GM12878 (cell line): ENCODE measurements around the gene BRF1. TPM values are rescaled to one million over a fixed set of nuclear protein-coding genes. Genes with fewer than 3 reads are reported as not detected.

Experiments used
- ATAC-seq: fragments of 200-7000 bp; cut with Tn5 transposase; 3 replicates; pipeline ENCODE4 v1.9.1; 2020; ENCODE audit warnings: mild to moderate bottlenecking, moderate library complexity
- BruUV-seq: library from RNA; stranded (reverse); fragments of 400-500 nt; replicated peaks from 2 replicates; lab custom pipeline; 2021; lab: Mats Ljungman, UMichigan
- CTCF ChIA-PET: fragments of 300-600 bp; sonication (Branson Sonifier 250); formaldehyde crosslinking; extraction: SDS; loops from one replicate; lab custom pipeline; 2021; ENCODE audit warnings: inconsistent platforms; lab: Yijun Ruan, JAX
- POLR2A ChIA-PET: fragments of 350-600 bp; formaldehyde crosslinking; extraction: SDS; loops from one replicate; lab custom pipeline; 2021; ENCODE audit warnings: inconsistent platforms; lab: Charles Lee
- RAD21 ChIA-PET: fragments of 300-600 bp; sonication (Branson Sonifier 250); formaldehyde crosslinking; loops from one replicate; lab custom pipeline; 2023; ENCODE audit warnings: antibody characterized with exemption; ENCODE audit not compliant: unreplicated experiment; lab: Charles Lee
- SMC1A ChIA-PET: fragments of 300-600 bp; sonication (Branson Sonifier 250); formaldehyde crosslinking; loops from one replicate; lab custom pipeline; 2023; ENCODE audit not compliant: unreplicated experiment, uncharacterized antibody; lab: Charles Lee
- DNase-seq: peaks from one replicate; pipeline ENCODE4 v3.0.0-alpha.2; 2011; ENCODE audit warnings: low read depth, low spot score
- FAIRE-seq: peaks from 3 replicates; lab custom pipeline; 2011; peaks lifted over from hg19 to GRCh38; lab: Jason Lieb, UNC
- H2AFZ ChIP-seq: 2 replicates; pipeline ENCODE4 v1.6.0; 2011; ENCODE audit warnings: low read depth, low read length, control low read depth; ENCODE audit not compliant: control insufficient read depth
- H3K27ac ChIP-seq: 2 replicates; pipeline ENCODE4 v1.5.1; 2011; ENCODE audit warnings: control low read depth; ENCODE audit not compliant: control insufficient read depth, insufficient read depth
- H3K27me3 ChIP-seq, 2 experiments: replicated peaks in 1 of 2; 2 replicates each; pipeline versions ENCODE4 v1.6.0 to v1.6.1; 2011; ENCODE audit warnings: low read length in 1 of 2; ENCODE audit not compliant: control insufficient read depth in 2 of 2, insufficient read depth in 2 of 2
- H3K36me3 ChIP-seq, 2 experiments: 2 replicates each; pipeline ENCODE4 v1.5.1; 2011; ENCODE audit warnings: low read length in 1 of 2; ENCODE audit not compliant: control insufficient read depth in 2 of 2, insufficient read depth in 2 of 2
- H3K4me1 ChIP-seq: 2 replicates; pipeline ENCODE4 v1.6.1; 2011; ENCODE audit warnings: mild to moderate bottlenecking, low read length, moderate library complexity, mixed read lengths; ENCODE audit not compliant: control insufficient read depth, insufficient read depth
- H3K4me2 ChIP-seq: 2 replicates; pipeline ENCODE4 v1.6.0; 2011; ENCODE audit warnings: control low read depth; ENCODE audit not compliant: control insufficient read depth, insufficient read depth
- H3K4me3 ChIP-seq: fragments of 200-600 bp; sonication (generic); 2 replicates; pipeline ENCODE4 v1.5.1; 2016
- H3K79me2 ChIP-seq: 2 replicates; pipeline ENCODE4 v1.6.0; 2011; ENCODE audit warnings: low read length; ENCODE audit not compliant: control insufficient read depth, insufficient read depth
- H3K9ac ChIP-seq: 2 replicates; pipeline ENCODE4 v1.8.0; 2011; ENCODE audit warnings: low read length, control low read depth, mixed read lengths; ENCODE audit not compliant: control insufficient read depth, insufficient read depth
- H3K9me3 ChIP-seq: replicated peaks from 3 replicates; pipeline ENCODE4 v1.5.1; 2011; ENCODE audit warnings: mild to moderate bottlenecking, low read length; ENCODE audit not compliant: control insufficient read depth, insufficient read depth
- H4K20me1 ChIP-seq: 2 replicates; pipeline ENCODE4 v1.6.0; 2011; ENCODE audit not compliant: control insufficient read depth, insufficient read depth
- ASH2L ChIP-seq: fragments of 300-600, 200-600 bp; sonication (generic); IDR thresholded peaks from 2 replicates; pipeline ENCODE4 v1.6.1; 2017; ENCODE audit warnings: low read depth, mild to moderate bottlenecking, borderline replicate concordance
- BCL11A ChIP-seq: IDR thresholded peaks from 2 replicates; pipeline ENCODE4 v1.6.1; 2011; ENCODE audit warnings: low read depth, low read length
- CHD1 ChIP-seq: IDR thresholded peaks from 2 replicates; pipeline ENCODE4 v1.6.1; 2012; ENCODE audit warnings: low read depth, low read length, improper control_type of control experiment
- ETV6 ChIP-seq, 2 experiments: fragments of 450-650 bp in 1 of 2; IDR thresholded peaks in 1 of 2; conservative IDR thresholded peaks in 1 of 2; 2 replicates each; pipeline ENCODE4 v1.6.1; 2014; ENCODE audit warnings: antibody characterized with exemption in 1 of 2, borderline replicate concordance in 1 of 2, low read depth in 1 of 2, mild to moderate bottlenecking in 1 of 2, moderate library complexity in 1 of 2
- HDAC6 ChIP-seq: fragments of 200-600 bp; sonication (generic); IDR thresholded peaks from one replicate; pipeline ENCODE4 v1.8.0; 2017; ENCODE audit warnings: antibody characterized with exemption; ENCODE audit not compliant: unreplicated experiment
- IRF5 ChIP-seq: fragments of 450-650 bp; IDR thresholded peaks from 2 replicates; pipeline ENCODE4 v1.6.1; 2017; ENCODE audit warnings: borderline replicate concordance
- NFIC ChIP-seq: IDR thresholded peaks from 2 replicates; pipeline ENCODE4 v1.6.1; 2012; ENCODE audit warnings: low read depth, mild to moderate bottlenecking, inconsistent platforms, low read length, moderate library complexity
- POLR2AphosphoS2 ChIP-seq: IDR thresholded peaks from 2 replicates; pipeline ENCODE4 v1.6.1; 2011; ENCODE audit warnings: low read depth, mild to moderate bottlenecking, low read length, improper control_type of control experiment, moderate library complexity
- POU2F2 ChIP-seq: IDR thresholded peaks from 3 replicates; pipeline ENCODE4 v1.6.1; 2011; ENCODE audit warnings: low read depth, mild to moderate bottlenecking, low read length, borderline replicate concordance
- REST ChIP-seq: IDR thresholded peaks from 2 replicates; pipeline ENCODE4 v1.6.1; 2012; ENCODE audit warnings: mild to moderate bottlenecking, low read depth, low read length
- SMC3 ChIP-seq: IDR thresholded peaks from 2 replicates; pipeline ENCODE4 v1.6.1; 2011; ENCODE audit warnings: low read length, improper control_type of control experiment, borderline replicate concordance
- SP1 ChIP-seq: IDR thresholded peaks from one replicate; pipeline ENCODE4 v1.6.1; 2011; ENCODE audit warnings: low read depth, low read length
- SREBF2 ChIP-seq: IDR thresholded peaks from 2 replicates; pipeline ENCODE4 v1.6.1; 2012; ENCODE audit warnings: mild to moderate bottlenecking, low read length
- ZZZ3 ChIP-seq: IDR thresholded peaks from 2 replicates; pipeline ENCODE4 v1.6.1; 2011; ENCODE audit warnings: low read depth; ENCODE audit not compliant: control insufficient read depth, insufficient read length
- WGBS: methylation state at CpG from one replicate; pipeline ENCODE4 v1.1.6; 2016; ENCODE audit warnings: low lambda C conversion rate; ENCODE audit not compliant: insufficient replicate concordance, insufficient coverage; ENCODE audit errors: missing lambda C conversion rate; 5-methylcytosine and 5-hydroxymethylcytosine counted together
- in situ Hi-C: fragments of 300-500 bp; cut with MboI; formaldehyde crosslinking; loops from 9 replicates; pipeline ENCODE4 v1.14.3; 2018; ENCODE audit warnings: mixed read lengths
- intact Hi-C: fragments of 100-400 bp; cut with micrococcal nuclease; formaldehyde crosslinking; loops from one replicate; pipeline ENCODE4 v1.14.2; 2022; ENCODE audit not compliant: unreplicated experiment
- polyA plus RNA-seq, 11 experiments: library from polyadenylated mRNA; depleted of rRNA in 4 of 11; unstranded in 6 of 11; stranded (reverse) in 5 of 11; fragments of >200 nt; fragmentation: Nextera tagmentation in 4 of 11; fragmentation: Illumina TruSeq in 1 of 11; extraction: Ambion mirVana in 4 of 11; extraction: Trizol in 1 of 11; gene quantifications; 1 replicate in 1 of 11; 2 replicates in 10 of 11; pipeline versions ENCODE4 v1.2.1 to v1.2.3, GENCODE V29; 2011 to 2016; ENCODE audit warnings: inconsistent platforms in 2 of 11, missing spikeins in 2 of 11, low read depth in 1 of 11
- total RNA-seq, 4 experiments: library from RNA; depleted of rRNA in 3 of 4; stranded (reverse); fragments of >200 nt in 3 of 4; fragmentation: Illumina TruSeq in 1 of 4; extraction: Trizol in 1 of 4; gene quantifications; 2 replicates each; pipeline versions ENCODE4 v1.2.1 to v1.2.3, GENCODE V29; 2013 to 2021

The BRF1 gene
- total and polyA plus RNA-seq, 10 of the 15 experiments (the other 5 are each of a cell fraction or from before 2014, with no cell fraction given): 0.21 to 33.5 (median 10.7) TPM

- no peak for TF ChIP-seq REST
Measured at GRCh38 chr14:105165134-105165704, 135.6 kb downstream of the BRF1 start (continued).

GRCh38 chr14:105163040-105163742, 137.6 kb downstream of the BRF1 start:
- DNase-seq (no peak), FAIRE-seq (no peak), ATAC-seq (no peak)
- Histone ChIP-seq H4K20me1 (0 out of 2 replicates have a peak, but pooled peaks cover 2% of the 10 kb centered on the region), H3K27me3 (peaks cover 2 to 3% of the 10 kb centered on the region in 2 experiments; a peak in 2 of 4 replicates), H3K27ac (no peak overlapping the region), H3K4me3 (no peak overlapping the region), H3K4me1 (no peaks in the 10 kb centered on the region), H3K4me2 (no peak overlapping the region), H3K79me2 (no peaks in the 10 kb centered on the region), H3K36me3 (no peaks in the 10 kb centered on the region), H3K9ac (no peak overlapping the region), H2AFZ (no peak overlapping the region), H3K9me3 (no peaks in the 10 kb centered on the region)
- ChIA-PET CTCF (no interaction called here), POLR2A (no interaction called here), RAD21 (no interaction called here), SMC1A (no interaction called here)
- in situ Hi-C loops (no loop called here), intact Hi-C loops (loop anchor here (10.0 kb wide), 1 partner anchor 68 kb away; no protein-coding TSS in a partner anchor)
- no TSS peak for BruUV-seq
- WGBS: 53% methylated on average over 16 of the region's 18 CpGs
- no peak for TF ChIP-seq POLR2AphosphoS2
- no peak for TF ChIP-seq CHD1
- no peak for TF ChIP-seq IRF5
- TF ChIP-seq HDAC6: no peak
- no peak for TF ChIP-seq SREBF2
- no peak for TF ChIP-seq POU2F2
- TF ChIP-seq SMC3: no peak
- TF ChIP-seq ETV6 (conservative IDR thresholded peaks at IDR 0.05 in 1 of 2, IDR thresholded peaks at IDR 0.05 in 1 of 2; ENCODE audit: borderline replicate concordance in 1 of 2, low read depth in 1 of 2): no peak
- no peak for TF ChIP-seq BCL11A
- no peak for TF ChIP-seq NFIC
- TF ChIP-seq SP1: no peak
- no peak for TF ChIP-seq ASH2L
- TF ChIP-seq ZZZ3: no peak
